Measurements from ENCODE around the gene BTNL3. TPM values are rescaled to one million over a fixed set of nuclear protein-coding genes. Genes with fewer than 3 reads are reported as not detected.

BTNL3 gene
- total and polyA plus RNA-seq, 12 donors, result 0.03 to 0.17 TPM; not detected in 10

- H3K4me1 ChIP-seq, result no peaks in the 10 kb centered on the region
- DNase-seq (no peak), ATAC-seq (no peak)
- TF ChIP-seq CTCF (IDR thresholded peaks at IDR 0.05), result no peak
- intact Hi-C loops (cut with DNase I), result no loop called here
- no peaks in the 10 kb centered on the region for H3K9me3 ChIP-seq
- H3K36me3 ChIP-seq, result no peaks in the 10 kb centered on the region
- no peak overlapping the region for H3K27ac ChIP-seq
- no peaks in the 10 kb centered on the region for H3K27me3 ChIP-seq
- WGBS, 2 donors, result 90 to 95% methylated on average over 22 to 23 of the region's 23 CpGs
- H3K4me3 ChIP-seq, result no peak overlapping the region
These were observed 19.2 kb upstream of the BTNL3 start for GRCh38 chr5:180969406-180969805.

- intact Hi-C loops (cut with DNase I), result no loop called here
- no peak overlapping the region for H3K4me3 ChIP-seq
- H3K9me3 ChIP-seq, result no peaks in the 10 kb centered on the region
- no peaks in the 10 kb centered on the region for H3K27me3 ChIP-seq
- H3K27ac ChIP-seq, result no peak overlapping the region
- no peak for TF ChIP-seq CTCF (IDR thresholded peaks at IDR 0.05)
- no peaks in the 10 kb centered on the region for H3K4me1 ChIP-seq
- DNase-seq (no peak), ATAC-seq (no peak)
- 92 to 93% methylated on average over 22 to 25 of the region's 31 CpGs for WGBS, 2 donors
- H3K36me3 ChIP-seq, result no peaks in the 10 kb centered on the region
These were observed 18.3 kb upstream of the BTNL3 start for GRCh38 chr5:180970336-180970735.

DNA sequence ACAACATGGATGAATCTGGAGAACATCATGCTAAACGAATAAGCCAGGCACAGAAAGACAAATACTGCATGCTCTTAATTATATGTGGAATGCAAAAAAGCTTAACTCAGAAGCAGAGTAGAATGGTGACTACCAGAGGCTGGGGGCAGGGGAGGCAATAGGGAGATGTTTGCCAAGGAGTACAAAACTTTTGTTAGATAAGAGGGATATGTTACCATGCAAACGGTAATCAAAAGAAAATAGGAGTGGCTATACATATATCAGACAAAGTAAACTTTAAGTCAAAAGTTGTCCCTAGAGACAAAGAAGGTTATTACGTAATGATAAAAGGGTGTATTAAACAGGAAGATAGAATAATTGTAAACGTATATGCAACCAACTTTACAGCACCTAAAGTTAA, 17.8 kb upstream of the BTNL3 start:
- H3K27me3 ChIP-seq, result no peaks in the 10 kb centered on the region
- no peak overlapping the region for H3K27ac ChIP-seq
- DNase-seq (no peak), ATAC-seq (no peak)
- no peak overlapping the region for H3K4me3 ChIP-seq
- intact Hi-C loops (cut with DNase I), result no loop called here
- TF ChIP-seq CTCF (IDR thresholded peaks at IDR 0.05), result no peak
- no peaks in the 10 kb centered on the region for H3K36me3 ChIP-seq
- WGBS, 2 donors, result 62 to 66% methylated on average over 4 of the region's 4 CpGs
- H3K9me3 ChIP-seq, result no peaks in the 10 kb centered on the region
- H3K4me1 ChIP-seq, result no peaks in the 10 kb centered on the region

DNA sequence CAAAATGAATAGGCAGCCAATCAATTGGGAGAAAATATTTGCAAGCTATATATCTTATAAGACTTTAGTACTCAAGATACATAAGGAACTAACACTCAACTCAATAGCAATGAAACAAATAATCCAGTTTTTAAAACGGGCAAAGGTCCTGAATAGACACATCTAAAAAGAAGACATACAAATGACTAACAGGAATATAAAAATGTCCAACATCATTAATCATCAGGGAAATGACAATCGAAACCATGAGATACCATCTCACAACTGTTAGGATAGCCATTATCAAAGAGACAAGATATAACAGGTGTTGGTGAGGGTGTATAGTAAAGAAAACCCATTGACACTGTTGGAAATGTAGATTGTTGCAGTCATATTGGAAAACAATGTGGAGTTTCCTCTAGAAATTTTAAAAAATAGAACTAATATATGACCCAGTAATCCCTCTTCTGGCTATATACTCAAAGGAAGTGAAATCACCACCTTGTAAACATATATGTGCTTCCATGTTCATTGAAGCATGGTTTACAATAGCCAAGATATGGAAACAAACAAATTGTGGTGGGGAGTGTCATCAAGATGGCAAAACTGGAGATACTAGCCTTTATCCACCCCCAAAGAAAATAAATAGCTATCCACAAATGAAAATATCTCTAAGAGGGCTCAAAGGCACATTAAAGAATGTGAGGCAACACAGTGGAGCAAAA, 13.9 kb upstream of the BTNL3 start:
- no peaks in the 10 kb centered on the region for H3K27me3 ChIP-seq
- WGBS, 2 donors, result 34 to 79% methylated on average over 2 of the region's 2 CpGs
- no peak for TF ChIP-seq CTCF (IDR thresholded peaks at IDR 0.05)
- intact Hi-C loops (cut with DNase I), result no loop called here
- no peak overlapping the region for H3K27ac ChIP-seq
- DNase-seq (no peak), ATAC-seq (no peak)
- H3K4me3 ChIP-seq, result no peak overlapping the region
- H3K4me1 ChIP-seq, result no peaks in the 10 kb centered on the region
- no peaks in the 10 kb centered on the region for H3K36me3 ChIP-seq
- no peaks in the 10 kb centered on the region for H3K9me3 ChIP-seq

All from heart right ventricle (tissue), 16 donors.